Esophagus squamous epithelium (tissue), 5 donors: ENCODE results near the gene NLN. TPM values are rescaled to one million over a fixed set of nuclear protein-coding genes. Genes with fewer than 3 reads are reported as not detected.

Experiments
- DNase-seq: peaks from one replicate; lab custom pipeline; 2025; lab: John Stamatoyannopoulos, UW
- H3K27ac ChIP-seq, 4 donors: fragments of 200-600 bp; sonication (generic); one replicate each; pipeline ENCODE4 v1.5.1; 2016 to 2019; ENCODE audit warnings: mild to moderate bottlenecking in 1 of 4
- H3K27me3 ChIP-seq, 4 donors: fragments of 200-600 bp; sonication (generic); 1 replicate in 3 of 4; 2 replicates in 1 of 4; pipeline versions ENCODE4 v1.5.1 to v1.6.0; 2017 to 2021; ENCODE audit warnings: antibody characterized with exemption in 1 of 4
- H3K36me3 ChIP-seq, 3 donors: fragments of 200-600 bp; sonication (generic); one replicate each; pipeline ENCODE4 v1.5.1; 2016 to 2019
- H3K4me1 ChIP-seq, 3 donors: fragments of 200-600 bp; sonication (generic); one replicate each; pipeline ENCODE4 v1.5.1; 2017 to 2019
- H3K4me3 ChIP-seq, 4 donors: fragments of 200-600 bp; sonication (generic); 1 replicate in 3 of 4; 2 replicates in 1 of 4; pipeline ENCODE4 v1.5.1; 2016 to 2019; ENCODE audit warnings: mild to moderate bottlenecking in 2 of 4, moderate library complexity in 1 of 4
- H3K9me3 ChIP-seq, 3 donors: fragments of 200-600 bp; sonication (generic); one replicate each; pipeline ENCODE4 v1.5.1; 2016 to 2019
- CTCF ChIP-seq, 6 experiments: fragments of 450-650 bp in 4 of 6; fragments of 200-600 bp in 2 of 6; sonication (generic) in 2 of 6; IDR thresholded peaks; one replicate each; pipeline ENCODE4 v1.5.1; 2016 to 2019; ENCODE audit warnings: antibody characterized with exemption in 6 of 6, mild to moderate bottlenecking in 4 of 6, moderate library complexity in 4 of 6
- POLR2A ChIP-seq, 4 donors: fragments of 450-650 bp; IDR thresholded peaks; one replicate each; pipeline ENCODE4 v1.6.1; 2017; ENCODE audit warnings: antibody characterized with exemption in 4 of 4, mild to moderate bottlenecking in 4 of 4, moderate library complexity in 3 of 4
- WGBS, 2 donors: methylation state at CpG; one replicate each; pipeline ENCODE4 v1.1.5; 2018; 5-methylcytosine and 5-hydroxymethylcytosine counted together
- intact Hi-C: fragments of 100-400 bp; cut with DNase I; formaldehyde crosslinking; loops from one replicate; pipeline ENCODE4 v1.15.0; 2022
- total RNA-seq, 4 donors: library from RNA; depleted of rRNA; stranded (reverse); fragments of >200 nt; gene quantifications; one replicate each; pipeline ENCODE4 v1.1.0, GENCODE V29; 2016
- donor health status: DM: yes; HTN: yes; CAD: no.

Gene NLN
- total RNA-seq, 4 donors from 2014 or later: 4.9 to 22.1 (median 19.2) TPM

- TF ChIP-seq CTCF (IDR thresholded peaks at IDR 0.05) (no peak), POLR2A (IDR thresholded peaks at IDR 0.05) (no peak)
- H3K9me3 ChIP-seq: no peaks in the 10 kb centered on the region
- 73 to 90% methylated on average over 2 of the region's 2 CpGs for WGBS, 2 donors
- intact Hi-C loops: no loop called here
- no peaks in the 10 kb centered on the region for H3K36me3 ChIP-seq
- no peaks in the 10 kb centered on the region for H3K4me1 ChIP-seq
- no peaks in the 10 kb centered on the region for H3K27me3 ChIP-seq
- H3K4me3 ChIP-seq: no peak overlapping the region
- H3K27ac ChIP-seq: no peak overlapping the region
- DNase-seq: no peak
Measured at GRCh38 chr5:65750938-65751337, 28.9 kb downstream of the NLN start.

- no peaks in the 10 kb centered on the region for H3K36me3 ChIP-seq
Measured at GRCh38 chr5:65753189-65753588, 31.2 kb downstream of the NLN start.

GRCh38 chr5:65758546-65759144 is 36.6 kb downstream of the NLN start:
- TF ChIP-seq POLR2A (IDR thresholded peaks at IDR 0.05): no peak
- no peak for TF ChIP-seq CTCF (IDR thresholded peaks at IDR 0.05)
- no peaks in the 10 kb centered on the region for H3K4me1 ChIP-seq
- 83 to 86% methylated on average over 4 of the region's 4 CpGs for WGBS, 2 donors
- H3K27ac ChIP-seq: no peak overlapping the region
- H3K9me3 ChIP-seq: no peaks in the 10 kb centered on the region
- H3K27me3 ChIP-seq: no peaks in the 10 kb centered on the region
- DNase-seq: no peak
- intact Hi-C loops: no loop called here
- peaks cover 0 to 22% (median 0%) of the 10 kb centered on the region in 3 donors for H3K36me3 ChIP-seq
- no peak overlapping the region for H3K4me3 ChIP-seq

More at GRCh38 chr5:65753189-65753588, 31.2 kb downstream of the NLN start:
- H3K27ac ChIP-seq: no peak overlapping the region
- TF ChIP-seq POLR2A (IDR thresholded peaks at IDR 0.05) (no peak), CTCF (IDR thresholded peaks at IDR 0.05) (no peak)
- H3K4me1 ChIP-seq: no peaks in the 10 kb centered on the region
- no peaks in the 10 kb centered on the region for H3K27me3 ChIP-seq
- no peaks in the 10 kb centered on the region for H3K9me3 ChIP-seq
- intact Hi-C loops: no loop called here
- no peak overlapping the region for H3K4me3 ChIP-seq
- WGBS, 2 donors: 81% methylated on average over 7 to 8 of the region's 8 CpGs
- DNase-seq: no peak

- intact Hi-C loops: no loop called here
- Histone ChIP-seq H3K27me3 (no peaks in the 10 kb centered on the region), H3K27ac (no peak overlapping the region), H3K4me3 (no peak overlapping the region), H3K36me3 (peaks cover 0 to 22% (median 0%) of the 10 kb centered on the region in 3 donors), H3K4me1 (no peaks in the 10 kb centered on the region), H3K9me3 (no peaks in the 10 kb centered on the region)
- no peak for DNase-seq
- TF ChIP-seq CTCF (IDR thresholded peaks at IDR 0.05) (peak in 1 of 6 experiments; percentile 35), POLR2A (IDR thresholded peaks at IDR 0.05) (no peak)
- 51 to 52% methylated on average over 2 of the region's 2 CpGs for WGBS, 2 donors
Measured at GRCh38 chr5:65760504-65761275, 38.7 kb downstream of the NLN start.

GRCh38 chr5:65762234-65762633 is 40.2 kb downstream of the NLN start:
- no peak for DNase-seq
- 86 to 100% methylated on average over 1 of the region's 1 CpG for WGBS, 2 donors

More at GRCh38 chr5:65762234-65762633, 40.2 kb downstream of the NLN start:
- no peaks in the 10 kb centered on the region for H3K27me3 ChIP-seq
- H3K9me3 ChIP-seq: no peaks in the 10 kb centered on the region
- H3K36me3 ChIP-seq: peaks cover 0 to 36% (median 0%) of the 10 kb centered on the region in 3 donors
- H3K4me3 ChIP-seq: no peak overlapping the region
- no peak overlapping the region for H3K27ac ChIP-seq
- TF ChIP-seq CTCF (IDR thresholded peaks at IDR 0.05) (no peak), POLR2A (IDR thresholded peaks at IDR 0.05) (no peak)
- intact Hi-C loops: no loop called here
- no peaks in the 10 kb centered on the region for H3K4me1 ChIP-seq
